ENCODE data around the gene NMS. TPM values are rescaled to one million over a fixed set of nuclear protein-coding genes. Genes with fewer than 3 reads are reported as not detected.

Gene NMS
- total and polyA plus RNA-seq, 10 of the 15 experiments (the other 5 are each of a cell fraction or from before 2014, with no cell fraction given), result not detected

GRCh38 chr2:100460904-100461530 lies 9.3 kb upstream of the NMS start:
- 17% methylated on average over 1 of the region's 1 CpG for WGBS (ENCODE audit: insufficient coverage, insufficient replicate concordance, low lambda C conversion rate, missing lambda C conversion rate)
- POLR2A ChIA-PET, result no interaction called here
- ATAC-seq, result no peak
- intact Hi-C loops (cut with micrococcal nuclease; ENCODE audit: unreplicated experiment) (no loop called here), in situ Hi-C loops (cut with MboI) (no loop called here)
- Histone ChIP-seq H3K4me1 (ENCODE audit: control insufficient read depth, insufficient read depth, low read length) (no peaks in the 10 kb centered on the region), H3K4me2 (ENCODE audit: control insufficient read depth, insufficient read depth) (no peak overlapping the region), H3K79me2 (ENCODE audit: control insufficient read depth, insufficient read depth, low read length) (no peaks in the 10 kb centered on the region), H3K27me3 (replicated peaks in 1 of 2; ENCODE audit: control insufficient read depth in 2 of 2, insufficient read depth in 2 of 2, low read length in 1 of 2) (no peaks in the 10 kb centered on the region), H3K9me3 (replicated peaks; ENCODE audit: control insufficient read depth, insufficient read depth, low read length) (peaks cover 1% of the 10 kb centered on the region; the same call in 2 of the 3 replicates), H3K27ac (ENCODE audit: control insufficient read depth, insufficient read depth) (no peak overlapping the region), H4K20me1 (ENCODE audit: control insufficient read depth, insufficient read depth) (no peaks in the 10 kb centered on the region), H3K9ac (ENCODE audit: control insufficient read depth, insufficient read depth, low read length) (no peak overlapping the region), H3K4me3 (no peak overlapping the region), H2AFZ (ENCODE audit: control insufficient read depth, low read depth, low read length) (no peak overlapping the region), H3K36me3 (ENCODE audit: control insufficient read depth in 2 of 2, insufficient read depth in 2 of 2, low read length in 1 of 2) (no peaks in the 10 kb centered on the region)
- FAIRE-seq, result no peak
- BruUV-seq (replicated peaks), result no TSS peak
- CTCF ChIA-PET, result no interaction called here
- SMC1A ChIA-PET (ENCODE audit: uncharacterized antibody, unreplicated experiment), result interaction anchor here (1.4 kb wide), 1 partner anchor 173 kb away, joined by 4 read pairs; no protein-coding TSS in a partner anchor
- RAD21 ChIA-PET (ENCODE audit: unreplicated experiment), result no interaction called here
- DNase-seq (ENCODE audit: low read depth, low spot score), result no peak
- TF ChIP-seq NR2C2 (IDR thresholded peaks at IDR 0.05; ENCODE audit: borderline replicate concordance, control insufficient read depth, insufficient read length, low read depth) (no peak), BMI1 (IDR thresholded peaks at IDR 0.05; ENCODE audit: borderline replicate concordance) (no peak), CUX1 (IDR thresholded peaks at IDR 0.05; ENCODE audit: insufficient replicate concordance, low read depth, low read length) (no peak), E2F8 (IDR thresholded peaks at IDR 0.05; ENCODE audit: low read depth, partially characterized antibody) (no peak), KAT2A (conservative IDR thresholded peaks at IDR 0.05; ENCODE audit: control insufficient read depth, low read depth, low read length) (no peak), TCF7 (IDR thresholded peaks at IDR 0.05; ENCODE audit: borderline replicate concordance) (no peak), ZBED1 (IDR thresholded peaks at IDR 0.05; ENCODE audit: borderline replicate concordance) (no peak), MEF2B (IDR thresholded peaks at IDR 0.05; ENCODE audit: partially characterized antibody, poor library complexity, severe bottlenecking) (no peak), PBX3 (IDR thresholded peaks at IDR 0.05; ENCODE audit: insufficient replicate concordance, low read depth, low read length) (no peak), SRF (IDR thresholded peaks at IDR 0.05; ENCODE audit: low read depth in 2 of 2, low read length in 2 of 2) (no peak), FOS (IDR thresholded peaks at IDR 0.05; ENCODE audit: borderline replicate concordance, extremely low read depth, insufficient read length) (no peak), BHLHE40 (IDR thresholded peaks at IDR 0.05; ENCODE audit: borderline replicate concordance in 1 of 2, low read depth in 2 of 2, low read length in 1 of 2) (no peak)
